Cardiac septum (tissue), 1 donor: Measurements from ENCODE around the gene SLC28A1. TPM values are rescaled to one million over a fixed set of nuclear protein-coding genes. Genes with fewer than 3 reads are reported as not detected.

Experiments
- DNase-seq: peaks from one replicate; pipeline ENCODE4 v3.0.0-alpha.2; 2020; ENCODE audit warnings: low spot score
- intact Hi-C: fragments of 100-400 bp; cut with DNase I; formaldehyde crosslinking; loops from one replicate; pipeline ENCODE4 v1.14.0; 2022
- total RNA-seq: library from RNA; stranded (reverse); fragmentation: NEBNext Ultra II Directional; extraction: Animal tissue kit (Norgen Biotek cat#: 25700); gene quantifications from one replicate; pipeline ENCODE4 v1.2.1, GENCODE V29; 2021
- donor health status: DM: no; HTN: no; CAD: no.

Gene SLC28A1
- total RNA-seq, 1 donor from 2014 or later: 0.83 TPM

- no peak for DNase-seq
- intact Hi-C loops: loop anchor here (5.0 kb wide), 4 partner anchors 64 to 339 kb away; partner anchors contain the start of genes WDR73 and ZNF592
Observed at GRCh38 chr15:84925906-84926305, 41.4 kb downstream of the SLC28A1 start.

GRCh38 chr15:84926491-84927230, 42.2 kb downstream of the SLC28A1 start:
- DNase-seq: no peak
- intact Hi-C loops: loop anchor here (5.0 kb wide), 4 partner anchors 64 to 339 kb away; partner anchors contain the start of genes WDR73 and ZNF592

GRCh38 chr15:84928843-84929168, 44.3 kb downstream of the SLC28A1 start:
- DNase-seq: no peak
- intact Hi-C loops: loop anchor here (5.0 kb wide), 4 partner anchors 67 to 342 kb away; partner anchors contain the start of genes WDR73 and ZNF592

DNA sequence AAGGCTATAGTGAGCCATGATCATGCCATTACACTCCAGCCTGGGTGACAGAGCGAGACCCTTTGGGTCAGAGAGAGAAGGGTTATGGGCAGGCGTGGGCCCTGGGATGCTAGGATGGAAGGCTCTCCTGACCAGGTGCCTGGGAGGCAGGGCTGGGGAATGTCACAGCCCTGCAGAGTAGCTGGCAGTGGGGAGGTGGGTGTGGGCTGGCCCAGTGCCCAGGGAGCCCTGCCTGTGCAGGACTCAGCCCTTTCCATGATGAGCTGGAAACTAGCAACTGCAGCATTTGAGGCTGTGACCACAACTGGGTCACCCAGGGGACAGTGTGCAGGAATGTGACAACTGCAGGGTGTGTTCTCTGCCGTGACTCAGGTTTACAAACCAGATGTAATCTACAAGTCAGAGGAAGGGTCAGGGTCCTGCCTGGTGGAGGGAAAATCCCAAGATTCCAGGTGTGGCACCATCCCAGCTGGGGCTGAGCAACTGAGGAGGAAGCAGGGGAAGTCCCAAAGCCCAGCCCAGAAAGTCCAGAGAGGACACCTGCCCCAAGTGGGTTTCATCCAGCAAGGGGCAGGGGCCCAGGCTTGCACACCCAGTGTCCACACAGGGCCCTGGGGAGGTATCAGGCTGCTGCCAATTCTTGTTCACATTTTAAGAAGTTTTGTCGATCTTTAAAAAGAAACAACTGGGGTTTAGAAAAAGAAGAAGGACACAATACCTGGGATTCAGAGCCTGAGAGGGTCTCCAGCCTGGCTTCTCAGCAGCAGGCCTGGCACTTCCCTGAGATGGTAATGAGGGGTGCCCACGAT, 45.5 kb downstream of the SLC28A1 start:
- intact Hi-C loops: loop anchor here (5.0 kb wide), 5 partner anchors 68 to 343 kb away; partner anchors contain the start of genes WDR73 and ZNF592

GRCh38 chr15:84934942-84935729, 50.7 kb downstream of the SLC28A1 start:
- no peak for DNase-seq
- intact Hi-C loops: loop anchor here (5.0 kb wide), 1 partner anchor 338 kb away; no protein-coding TSS in a partner anchor

More for the DNA sequence above, 45.5 kb downstream of the SLC28A1 start:
- DNase-seq: no peak

GRCh38 chr15:84937144-84937543, 52.7 kb downstream of the SLC28A1 start:
- DNase-seq: no peak
- intact Hi-C loops: no loop called here

DNA sequence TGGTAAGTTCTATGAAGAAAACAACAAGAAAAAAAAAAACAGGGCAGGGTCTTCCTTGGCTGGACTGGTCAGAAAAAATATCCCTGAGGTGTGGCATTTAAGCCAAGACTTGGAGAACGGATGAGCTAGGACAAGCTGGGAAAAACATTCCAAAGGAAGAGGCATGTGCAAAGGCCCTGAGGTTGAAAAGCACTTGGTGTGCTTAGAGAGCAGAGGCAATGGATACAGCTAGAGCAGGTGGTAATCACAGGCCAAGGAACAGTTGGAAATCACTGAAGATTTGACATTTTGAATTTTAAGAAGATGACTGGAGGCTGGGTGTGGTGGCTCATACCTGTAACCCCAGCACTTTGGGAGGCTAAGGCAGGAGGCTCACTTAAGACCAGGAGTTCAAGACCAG, 54.3 kb downstream of the SLC28A1 start:
- DNase-seq: no peak
- intact Hi-C loops: no loop called here

DNA sequence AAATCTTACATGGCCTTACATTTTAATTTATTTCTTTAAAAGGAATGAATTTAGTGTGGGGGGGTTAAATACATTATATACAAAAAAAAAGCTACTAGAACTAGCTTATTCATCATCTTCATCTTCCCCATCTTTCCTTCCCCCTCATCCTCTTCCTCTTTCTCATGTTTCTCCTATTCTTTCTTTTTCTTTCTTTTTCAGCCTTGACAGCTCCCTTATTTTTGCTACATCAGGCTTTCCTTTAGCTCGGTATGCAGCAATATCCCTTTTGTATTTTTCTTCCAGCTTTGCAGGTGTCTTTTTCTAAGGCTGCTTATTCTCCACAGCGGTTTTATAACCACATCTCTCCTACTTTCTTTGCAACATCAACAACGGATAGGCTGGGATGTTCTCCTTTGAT, 55.9 kb downstream of the SLC28A1 start:
- intact Hi-C loops: no loop called here
- no peak for DNase-seq

GRCh38 chr15:84942456-84942855, 58.0 kb downstream of the SLC28A1 start:
- no peak for DNase-seq
- intact Hi-C loops: no loop called here

GRCh38 chr15:84944311-84944710, 59.8 kb downstream of the SLC28A1 start:
- intact Hi-C loops: no loop called here
- DNase-seq: no peak

DNA sequence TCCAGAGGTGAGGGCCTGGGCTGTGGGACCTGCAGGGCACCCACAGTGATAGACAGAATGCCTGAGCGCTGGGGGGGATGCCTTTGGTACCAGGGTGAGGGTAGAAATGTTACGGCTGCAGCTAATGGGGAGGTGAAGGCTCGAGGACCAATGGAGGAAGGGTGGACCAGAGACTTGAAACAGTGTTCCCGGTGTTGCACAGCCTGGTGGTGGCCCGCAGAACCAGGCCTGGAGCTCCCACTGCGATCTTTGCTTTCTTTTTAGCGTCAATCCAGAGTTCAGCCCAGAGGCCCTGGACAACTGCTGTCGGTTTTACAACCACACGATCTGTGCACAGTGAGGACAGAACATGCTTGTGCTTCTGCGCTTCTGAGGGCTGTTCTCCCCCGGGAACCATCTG, 60.4 kb downstream of the SLC28A1 start:
- intact Hi-C loops: no loop called here
- DNase-seq: no peak

DNA sequence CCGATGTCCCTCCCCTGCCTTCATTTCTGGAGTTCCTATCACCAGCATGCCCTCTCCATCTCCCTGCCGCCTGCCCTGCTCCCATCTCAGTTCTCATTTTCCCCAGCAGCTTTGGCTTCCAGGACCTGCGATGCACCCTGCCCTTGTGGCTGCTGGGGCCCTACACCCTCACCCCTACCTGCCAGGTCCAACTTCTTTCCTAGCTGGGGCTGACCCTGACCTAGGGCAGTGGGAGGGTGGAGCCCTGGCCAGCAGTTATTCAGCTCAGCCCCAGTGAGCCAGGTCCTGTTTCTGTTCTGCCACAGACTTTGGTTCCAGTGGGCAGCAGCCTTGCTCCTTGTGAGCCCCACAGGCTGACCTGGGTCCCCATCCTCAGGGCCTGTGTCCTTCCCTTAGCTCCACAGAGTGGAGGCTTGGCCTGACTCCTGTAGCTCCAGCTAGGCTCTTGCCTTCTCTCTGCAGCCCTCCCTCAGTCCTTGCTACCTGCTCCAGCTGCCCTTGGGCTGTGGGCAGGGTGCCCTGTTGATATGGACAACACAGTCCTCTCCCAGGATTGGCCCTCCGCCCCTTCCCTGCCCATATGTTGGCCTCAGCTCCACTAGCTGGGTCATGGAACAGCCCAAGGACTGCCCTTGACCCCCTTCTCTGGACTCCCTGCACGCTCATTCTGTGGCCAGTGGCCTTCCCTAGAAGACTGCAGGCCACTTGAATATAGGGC, 62.5 kb downstream of the SLC28A1 start:
- intact Hi-C loops: no loop called here
- DNase-seq: no peak

DNA sequence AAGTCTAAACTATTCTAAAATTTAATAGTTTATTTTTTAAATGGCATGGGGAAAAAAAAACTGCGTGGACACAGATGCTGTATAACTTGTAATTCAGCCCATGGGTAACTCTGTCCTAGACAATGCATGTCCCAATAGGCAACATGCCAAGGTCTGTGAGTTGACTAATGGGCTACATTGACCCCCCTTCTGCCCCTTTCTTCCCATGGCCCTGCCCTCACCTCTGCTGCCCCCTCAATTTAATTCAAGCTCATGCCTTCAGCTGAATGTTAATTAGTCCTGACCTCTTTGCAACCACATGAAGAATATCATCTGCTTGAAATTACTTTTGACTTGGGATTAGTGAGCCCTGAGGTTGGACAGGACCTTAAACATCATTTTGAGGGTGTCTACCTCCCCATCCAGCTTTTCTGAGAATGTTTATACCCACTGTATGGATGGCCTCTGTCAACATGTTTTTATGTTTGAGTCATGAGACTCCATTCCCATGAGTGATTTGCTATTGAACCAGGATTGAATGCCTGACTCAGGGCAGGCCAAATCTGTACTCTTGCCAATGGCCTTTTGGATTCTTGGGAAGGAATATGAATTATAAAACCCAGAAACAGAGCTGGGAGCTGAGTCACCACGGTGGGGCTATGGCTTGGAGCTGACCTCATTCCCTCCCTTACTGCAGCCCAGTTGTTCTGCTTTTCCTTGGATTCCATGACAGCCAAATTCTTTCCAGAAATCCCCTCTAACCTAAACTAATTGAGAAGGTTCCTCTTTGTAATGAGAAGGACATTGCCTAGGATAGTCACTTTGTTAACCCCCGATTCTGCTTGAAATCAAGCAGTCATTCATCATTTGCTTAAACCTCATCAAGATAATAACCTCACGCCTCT, 63.7 kb downstream of the SLC28A1 start:
- no peak for DNase-seq
- intact Hi-C loops: no loop called here

- intact Hi-C loops: no loop called here
Observed at GRCh38 chr15:84949043-84949442, 64.6 kb downstream of the SLC28A1 start.

GRCh38 chr15:84949845-84950569, 65.5 kb downstream of the SLC28A1 start:
- no peak for DNase-seq
- intact Hi-C loops: no loop called here

More at GRCh38 chr15:84949043-84949442, 64.6 kb downstream of the SLC28A1 start:
- no peak for DNase-seq

GRCh38 chr15:84950570-84951111, 66.2 kb downstream of the SLC28A1 start:
- DNase-seq: no peak
- intact Hi-C loops: no loop called here

DNA sequence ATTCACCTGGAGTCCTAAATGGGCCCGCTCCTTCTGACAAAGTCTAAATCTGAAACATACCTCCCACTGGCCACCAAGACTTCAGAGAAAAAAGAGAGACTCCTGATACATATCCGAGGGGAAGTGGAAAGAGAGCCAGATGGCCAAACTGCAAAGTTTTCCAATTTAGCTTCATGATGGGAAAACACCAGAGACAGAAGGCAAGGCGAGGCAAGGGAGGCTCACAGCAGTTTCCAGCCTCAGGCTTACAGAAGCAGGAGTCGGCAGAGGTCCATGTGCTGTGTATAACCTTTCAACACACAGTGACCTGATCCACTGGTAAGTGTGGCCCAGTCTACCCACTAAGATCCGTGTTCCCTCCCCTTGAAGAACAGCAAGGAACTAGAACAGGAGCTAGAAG, 67.3 kb downstream of the SLC28A1 start:
- intact Hi-C loops: no loop called here
- DNase-seq: no peak
